Stimulated activated CD4-positive, alpha-beta T cell treated with anti-CD3 and anti-CD28 coated beads, Interleukin-15, amount 100 ng/mL, for 24 hours (primary cell): Measurements from ENCODE around the gene LRRC1.
"Not testable (repeated sequence)": the region's sequence is repeated elsewhere in the genome, so short reads cannot be mapped to it uniquely, and the experiment has no call there.

Source experiments
- DNase-seq: peaks from one replicate; pipeline ENCODE4 v3.0.0-alpha.2; 2020

The LRRC1 gene

GRCh38 chr6:53794720-53795339, at the start of gene LRRC1:
Gene LRRC1 (plus strand): TSS chr6:53795005. CDS start chr6:53795257, 252 bp downstream.
- peak; percentile 90 for DNase-seq

- DNase-seq, result no peak
Observed at GRCh38 chr6:53746442-53747103, 48.2 kb upstream of the LRRC1 start.

GRCh38 chr6:53750052-53750650, 44.7 kb upstream of the LRRC1 start:
- no peak for DNase-seq

- DNase-seq, result no peak
Observed at GRCh38 chr6:53751417-53751816, 43.4 kb upstream of the LRRC1 start.

- DNase-seq, result no peak
Observed at GRCh38 chr6:53752440-53752839, 42.4 kb upstream of the LRRC1 start.

- DNase-seq, result no peak
Observed at GRCh38 chr6:53752856-53753255, 41.9 kb upstream of the LRRC1 start.

GRCh38 chr6:53754330-53754729, 40.5 kb upstream of the LRRC1 start:
- no peak for DNase-seq

- DNase-seq, result no peak
Observed at GRCh38 chr6:53756396-53756795, 38.4 kb upstream of the LRRC1 start.

- DNase-seq, result no peak
Observed at GRCh38 chr6:53758496-53758895, 36.3 kb upstream of the LRRC1 start.

- DNase-seq, result no peak
Observed at GRCh38 chr6:53761036-53761435, 33.8 kb upstream of the LRRC1 start.

GRCh38 chr6:53765270-53765669, 29.5 kb upstream of the LRRC1 start:
- no peak for DNase-seq

- DNase-seq, result no peak
Observed at GRCh38 chr6:53766930-53767329, 27.9 kb upstream of the LRRC1 start.

GRCh38 chr6:53767941-53768340, 26.9 kb upstream of the LRRC1 start:
- DNase-seq, result no peak

GRCh38 chr6:53768636-53769035, 26.2 kb upstream of the LRRC1 start:
- no peak for DNase-seq

GRCh38 chr6:53770780-53771249, 24.0 kb upstream of the LRRC1 start:
- no peak for DNase-seq

- no peak for DNase-seq
Observed at GRCh38 chr6:53771785-53772624, 22.8 kb upstream of the LRRC1 start.

GRCh38 chr6:53773044-53773696, 21.6 kb upstream of the LRRC1 start:
- DNase-seq, result no peak

- DNase-seq, result not testable (repeated sequence)
Observed at GRCh38 chr6:53776152-53776551, 18.7 kb upstream of the LRRC1 start.

GRCh38 chr6:53784991-53785390, 9.8 kb upstream of the LRRC1 start:
- DNase-seq, result not testable (repeated sequence)

- no peak for DNase-seq
Observed at GRCh38 chr6:53786832-53787231, 8.0 kb upstream of the LRRC1 start.

- DNase-seq, result no peak
Observed at GRCh38 chr6:53790886-53791285, 3.9 kb upstream of the LRRC1 start.

GRCh38 chr6:53792016-53792415, 2.8 kb upstream of the LRRC1 start:
- DNase-seq, result no peak

GRCh38 chr6:53792973-53793317, 1.9 kb upstream of the LRRC1 start:
- no peak for DNase-seq
